ENCODE data around the gene EIF3F.

Gene EIF3F

DNA sequence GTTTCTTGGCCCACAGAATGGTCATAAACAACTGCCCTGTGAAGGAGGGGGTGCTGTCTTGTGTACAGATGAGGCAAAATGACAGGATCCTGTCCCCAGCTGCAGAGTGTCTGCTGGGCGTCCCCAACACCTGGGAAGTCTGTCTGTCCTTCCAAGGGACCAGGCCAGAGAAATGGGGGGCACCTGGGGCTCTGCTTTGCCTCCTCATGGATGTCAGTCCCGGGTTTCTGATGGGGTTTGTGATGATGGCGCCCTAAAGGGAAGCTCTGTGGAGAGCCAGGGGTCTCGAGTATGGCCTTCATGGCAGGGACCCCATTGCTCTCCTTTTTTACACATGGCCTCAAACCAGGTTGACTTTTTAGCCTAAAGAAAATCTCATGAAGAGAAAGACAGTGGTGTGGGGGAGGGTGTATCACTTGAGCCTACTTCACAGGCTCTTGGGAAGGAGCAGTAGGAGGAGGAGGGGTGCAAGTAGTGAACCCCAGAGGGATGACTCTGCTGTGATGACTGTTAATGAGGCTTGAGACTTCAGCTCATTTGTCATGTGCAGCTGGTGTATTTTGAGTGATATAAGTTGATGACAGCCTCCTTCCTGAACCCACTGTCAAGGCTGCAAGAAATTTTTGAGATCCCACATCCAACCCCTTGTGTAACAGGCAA, 53.3 kb downstream of the EIF3F start:
- no peak for DNase-seq

DNA sequence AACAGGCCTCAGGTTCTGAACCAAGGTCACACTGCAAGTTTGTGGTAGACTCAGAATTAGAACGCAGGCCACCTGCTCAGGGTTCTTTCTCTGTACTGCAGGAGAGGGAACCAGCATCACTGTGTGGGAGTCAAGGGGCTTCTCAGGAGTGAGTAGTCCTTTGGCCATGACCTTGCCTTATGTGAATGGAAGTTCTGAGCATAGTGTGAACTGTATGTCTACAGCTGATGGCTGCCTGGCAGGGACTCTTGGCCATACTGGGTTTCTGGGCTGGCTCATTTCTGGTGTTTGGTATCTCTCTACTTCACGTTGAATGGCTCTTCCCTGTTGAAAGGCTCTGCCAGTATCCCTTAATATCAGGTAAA, 53.8 kb downstream of the EIF3F start:
- DNase-seq, result no peak

- no peak for DNase-seq
Measured at GRCh38 chr11:8041576-8041975, 54.4 kb downstream of the EIF3F start.

- DNase-seq, result no peak
Measured at GRCh38 chr11:8043756-8044155, 56.6 kb downstream of the EIF3F start.

DNA sequence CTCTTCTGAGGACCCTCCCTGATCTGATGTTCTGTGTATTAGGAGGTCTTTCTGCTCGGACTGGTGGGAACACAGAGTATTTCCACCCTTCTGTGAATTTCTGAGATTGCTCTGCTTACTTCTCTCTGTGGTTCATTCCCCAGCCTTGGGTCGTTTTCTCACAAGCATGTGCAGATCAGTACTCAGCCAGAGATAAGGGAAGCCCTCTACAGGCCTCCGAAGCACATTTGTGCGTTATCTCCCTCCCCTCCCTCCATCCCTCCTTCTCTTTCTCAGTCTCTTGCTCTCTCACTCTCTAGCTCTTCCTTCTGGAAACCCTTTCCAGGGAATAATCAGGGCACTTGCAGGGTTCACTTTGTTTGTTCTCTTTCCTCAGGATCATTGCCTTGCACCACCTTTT, 58.7 kb downstream of the EIF3F start:
- DNase-seq, result no peak

GRCh38 chr11:8047382-8047781, 60.2 kb downstream of the EIF3F start:
- no peak for DNase-seq

- DNase-seq, result no peak
Measured at GRCh38 chr11:8049084-8049483, 61.9 kb downstream of the EIF3F start.

All from stimulated activated CD4-positive, alpha-beta T cell treated with anti-CD3 and anti-CD28 coated beads, Interleukin-12 subunit alpha, Interleukin-12 subunit beta, amount 100 ng/mL, for 4 hours (primary cell).